KOPT-K1 (cell line): ENCODE data around the gene PRKN.

ENCODE experiments used
- H3K27ac ChIP-seq: fragments of 200-600 bp; sonication (generic); 2 replicates; pipeline ENCODE4 v1.5.1; 2016; ENCODE audit warnings: antibody characterized with exemption, mild to moderate bottlenecking, low read depth, low read length; ENCODE audit not compliant: poor library complexity, severe bottlenecking
- H3K36me3 ChIP-seq: fragments of 200-600 bp; sonication (generic); 2 replicates; pipeline ENCODE4 v1.5.1; 2017; ENCODE audit warnings: antibody characterized with exemption, mild to moderate bottlenecking, low read length, moderate library complexity; ENCODE audit not compliant: insufficient read depth
- H3K9me3 ChIP-seq: fragments of 200-600 bp; sonication (generic); 2 replicates; pipeline ENCODE4 v1.5.1; 2017; ENCODE audit warnings: antibody characterized with exemption, low read length, mild to moderate bottlenecking; ENCODE audit not compliant: insufficient read depth, poor library complexity, severe bottlenecking

Gene PRKN

DNA sequence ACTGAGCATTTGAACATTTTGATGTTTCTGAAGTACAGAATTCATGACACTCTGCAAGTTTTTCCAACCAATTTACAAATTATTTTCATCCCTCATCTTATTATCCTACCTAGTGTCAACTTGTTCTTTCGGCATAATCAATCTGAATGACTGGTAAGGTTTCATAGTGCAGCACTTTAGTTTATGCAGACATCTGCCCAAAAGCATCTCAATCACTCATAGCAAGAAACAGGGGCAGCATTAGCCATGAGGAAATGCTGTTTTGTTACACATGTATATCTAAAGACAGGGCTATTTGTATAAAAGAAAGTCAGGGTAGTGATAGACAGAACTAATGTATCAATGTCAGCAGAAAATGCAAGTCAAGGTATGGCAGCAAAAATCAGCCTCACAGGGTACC, 1075.6 kb downstream of the PRKN start:
- Histone ChIP-seq H3K27ac (no peak overlapping the region), H3K36me3 (no peaks in the 10 kb centered on the region), H3K9me3 (no peaks in the 10 kb centered on the region)

DNA sequence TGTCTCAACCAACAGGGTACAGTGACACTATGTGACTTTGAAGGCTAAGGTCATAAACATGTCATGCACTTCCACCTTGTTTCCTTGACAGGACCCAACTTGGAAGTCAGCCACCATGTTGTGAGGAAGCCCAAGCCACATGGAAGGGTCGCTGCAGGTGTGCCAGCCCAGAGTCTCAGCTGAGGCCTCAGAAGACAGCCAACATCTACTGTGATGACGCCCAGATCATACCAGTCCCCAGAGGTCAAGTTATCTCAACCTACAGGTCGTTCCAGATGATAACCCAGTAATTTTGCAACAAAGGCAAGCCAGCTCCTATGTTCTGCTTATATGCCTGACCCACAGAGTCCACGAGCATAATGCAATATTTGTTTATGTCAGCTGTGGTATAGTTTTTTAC, 1077.7 kb downstream of the PRKN start:
- Histone ChIP-seq H3K36me3 (no peaks in the 10 kb centered on the region), H3K27ac (no peak overlapping the region), H3K9me3 (no peaks in the 10 kb centered on the region)

DNA sequence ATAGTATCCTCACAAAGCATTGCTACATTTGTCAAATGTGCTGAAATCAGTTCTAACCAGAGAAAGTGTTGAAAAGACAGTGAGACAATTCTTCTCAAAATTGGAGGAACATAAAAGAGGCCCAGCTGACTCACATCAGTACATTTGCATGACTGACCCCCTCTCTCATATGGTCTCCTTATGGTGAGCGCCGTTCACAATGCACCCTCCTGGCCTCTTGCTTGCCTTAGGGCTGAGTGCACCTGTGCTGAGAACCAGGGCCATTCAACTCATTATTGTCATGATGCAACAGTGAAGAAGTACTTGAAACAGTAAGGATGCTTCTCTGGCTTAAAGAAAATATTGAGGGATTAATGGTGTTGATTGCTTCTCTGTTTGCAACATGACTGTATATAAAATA, 1078.5 kb downstream of the PRKN start:
- Histone ChIP-seq H3K9me3 (no peaks in the 10 kb centered on the region), H3K27ac (no peak overlapping the region), H3K36me3 (no peaks in the 10 kb centered on the region)

DNA sequence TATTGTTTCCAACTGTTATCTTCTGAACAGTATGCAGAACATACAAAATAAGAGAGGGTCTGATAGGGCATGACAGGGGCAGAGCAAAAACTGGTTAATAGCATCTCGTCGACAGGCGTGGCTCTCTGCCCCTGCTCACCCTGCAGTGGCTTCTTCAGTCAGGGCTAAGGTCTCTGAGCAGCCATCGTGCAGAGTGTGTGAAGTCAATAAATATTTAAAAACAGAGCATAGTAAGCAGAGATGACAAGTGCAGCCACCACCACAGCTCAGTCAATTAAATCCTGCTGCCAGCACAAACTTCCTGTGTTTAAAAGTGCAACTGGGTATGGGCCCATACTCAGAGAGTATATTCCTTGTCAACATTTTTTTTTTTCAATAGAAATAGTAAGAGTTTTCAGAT, 1080.3 kb downstream of the PRKN start:
- Histone ChIP-seq H3K27ac (no peak overlapping the region), H3K9me3 (no peaks in the 10 kb centered on the region), H3K36me3 (no peaks in the 10 kb centered on the region)

DNA sequence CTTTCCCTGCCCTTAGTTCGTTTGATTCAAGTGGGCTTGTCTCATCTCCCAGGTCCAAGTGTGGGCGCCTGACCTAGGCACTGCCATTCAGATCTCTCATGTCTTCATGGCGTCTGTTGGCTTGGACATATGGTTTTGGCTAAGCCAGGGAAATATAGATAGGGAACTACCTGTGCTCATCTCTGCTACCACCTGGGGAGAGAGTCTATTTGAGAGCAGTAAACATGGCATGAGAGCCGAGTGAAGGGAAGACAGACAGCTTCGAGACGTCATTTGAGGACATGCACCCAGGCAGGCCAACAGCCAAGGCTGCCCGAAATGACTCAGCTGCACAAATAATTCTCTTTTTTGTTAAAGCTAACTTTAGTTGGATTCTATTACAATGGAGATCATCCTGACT, 1083.0 kb downstream of the PRKN start:
- no peaks in the 10 kb centered on the region for H3K36me3 ChIP-seq
- no peak overlapping the region for H3K27ac ChIP-seq
- peaks cover 2% of the 10 kb centered on the region for H3K9me3 ChIP-seq

DNA sequence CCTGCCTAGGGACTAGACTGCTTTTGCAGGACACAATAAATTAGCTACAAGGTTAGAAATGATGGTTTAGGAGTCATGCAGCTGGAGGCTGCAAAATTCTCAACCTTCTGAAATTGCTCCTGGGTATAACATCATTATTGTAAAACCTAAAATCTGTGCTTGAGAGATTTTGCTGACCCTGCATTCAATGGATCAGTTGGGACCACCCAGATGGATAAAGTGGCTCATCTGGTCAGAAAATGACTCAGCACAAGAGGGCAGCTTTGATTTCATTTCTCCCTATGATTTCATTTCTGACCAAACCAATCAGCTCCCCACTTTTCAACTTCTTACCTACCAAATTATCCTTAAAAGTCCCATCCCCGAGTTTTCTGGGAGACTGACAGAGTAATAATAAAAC, 1086.4 kb downstream of the PRKN start:
- Histone ChIP-seq H3K9me3 (peaks cover 7% of the 10 kb centered on the region), H3K27ac (no peak overlapping the region), H3K36me3 (no peaks in the 10 kb centered on the region)

DNA sequence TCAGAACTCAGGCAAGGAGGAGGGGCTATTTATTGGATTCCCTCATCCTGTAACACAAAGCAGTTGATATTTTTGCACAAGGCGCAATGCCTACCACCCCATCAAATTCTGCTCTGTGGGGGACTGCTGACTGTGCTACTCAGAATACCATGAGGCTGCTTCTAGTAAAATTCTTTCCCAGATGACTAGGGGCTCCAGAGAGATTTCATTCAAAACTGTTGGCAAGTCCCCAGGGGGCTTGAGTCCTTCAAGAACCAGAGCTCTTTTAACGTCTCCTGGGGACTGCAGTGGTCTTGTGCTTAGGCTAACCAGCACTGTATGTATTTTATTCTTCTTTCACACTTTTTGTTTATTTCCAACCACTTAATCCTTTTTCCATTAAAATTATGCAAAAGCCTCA, 1087.8 kb downstream of the PRKN start:
- no peak overlapping the region for H3K27ac ChIP-seq
- H3K36me3 ChIP-seq = no peaks in the 10 kb centered on the region
- peaks cover 7% of the 10 kb centered on the region for H3K9me3 ChIP-seq

DNA sequence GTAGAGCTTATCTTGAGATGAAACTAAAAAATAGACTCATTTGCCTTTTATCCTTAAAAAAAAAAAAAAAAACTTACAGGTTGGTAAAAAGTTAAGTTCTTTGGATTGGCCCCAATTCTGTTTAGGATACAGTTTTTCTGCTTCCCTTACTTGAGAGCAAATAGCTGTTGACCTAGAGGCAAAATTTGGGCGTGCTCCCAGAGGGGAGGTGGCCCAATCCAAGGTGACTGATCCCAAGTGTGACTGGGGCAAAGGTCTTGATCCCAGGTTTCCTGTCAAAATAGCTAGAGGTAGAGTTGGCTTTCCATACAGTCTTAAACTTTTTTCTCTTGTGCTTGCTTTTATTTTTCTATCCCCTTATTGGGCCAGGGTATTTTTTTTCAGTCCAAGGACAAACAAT, 1089.9 kb downstream of the PRKN start:
- peaks cover 7% of the 10 kb centered on the region for H3K9me3 ChIP-seq
- no peaks in the 10 kb centered on the region for H3K36me3 ChIP-seq
- no peak overlapping the region for H3K27ac ChIP-seq

DNA sequence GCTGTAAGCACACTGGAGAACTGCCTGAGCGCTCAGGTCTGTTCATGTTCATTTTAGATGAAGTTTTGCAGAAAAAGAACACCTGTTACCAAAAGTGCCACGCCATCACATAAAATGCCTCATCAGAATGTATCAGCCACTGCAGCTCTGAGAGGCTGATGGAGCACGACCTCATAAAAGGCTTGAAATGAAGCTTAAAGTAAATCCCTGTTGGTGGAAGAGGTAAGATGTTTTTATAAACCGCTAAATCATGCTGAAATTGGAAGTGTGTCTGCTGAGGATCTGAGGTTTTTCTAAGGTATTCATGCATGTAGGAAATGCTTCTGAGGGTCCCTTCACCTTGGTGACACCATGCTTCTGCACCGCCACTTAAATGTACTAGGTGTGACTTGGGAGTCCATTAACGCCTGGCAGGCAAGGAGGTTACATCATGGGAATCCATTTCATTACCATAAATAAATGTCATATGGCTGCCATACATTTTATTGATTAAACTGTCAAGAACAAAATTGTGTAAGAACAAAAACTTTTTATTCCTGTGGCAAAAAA, 1090.6 kb downstream of the PRKN start:
- H3K36me3 ChIP-seq = no peaks in the 10 kb centered on the region
- H3K9me3 ChIP-seq = peaks cover 7% of the 10 kb centered on the region
- H3K27ac ChIP-seq = no peak overlapping the region

DNA sequence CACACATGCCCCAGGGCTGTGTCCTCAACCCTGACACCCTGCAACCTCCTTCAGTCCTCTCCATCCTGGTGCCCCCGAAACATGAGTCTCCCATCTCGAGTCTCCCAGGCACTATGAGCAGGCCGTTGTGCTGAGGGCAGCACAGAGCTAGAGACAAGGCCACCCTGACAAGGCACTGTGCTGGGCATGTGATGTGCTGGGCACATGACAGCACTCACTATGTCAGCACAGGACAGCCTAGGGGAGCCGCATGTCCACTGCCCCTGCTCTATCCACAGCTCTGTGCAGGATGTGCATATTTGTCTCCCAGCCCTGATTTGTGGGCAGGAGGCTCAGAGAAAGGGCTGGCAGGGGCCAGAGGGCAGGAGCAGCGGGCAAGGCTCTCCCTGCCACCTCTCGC, 1091.6 kb downstream of the PRKN start:
- Histone ChIP-seq H3K9me3 (peaks cover 7% of the 10 kb centered on the region), H3K36me3 (no peaks in the 10 kb centered on the region), H3K27ac (no peak overlapping the region)

DNA sequence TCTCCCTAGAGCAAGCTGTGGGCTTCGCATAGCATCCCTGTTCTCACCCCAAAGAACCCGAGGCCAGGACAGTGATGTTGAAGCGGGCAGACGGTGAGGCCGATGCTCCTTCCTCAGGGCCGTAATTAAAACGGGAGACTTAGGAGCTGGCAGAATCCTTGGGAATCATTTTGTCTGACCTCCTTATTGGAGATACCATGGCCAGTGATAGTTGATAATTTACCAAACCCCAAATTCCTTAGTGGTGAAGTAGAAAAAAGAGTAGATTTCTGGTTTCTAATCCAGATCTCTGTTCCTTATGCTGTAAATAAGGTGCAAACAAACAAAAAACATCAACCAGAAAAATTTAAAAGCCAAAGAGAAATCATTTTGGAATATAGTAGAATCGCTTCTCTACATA, 1092.7 kb downstream of the PRKN start:
- peaks cover 7% of the 10 kb centered on the region for H3K9me3 ChIP-seq
- no peaks in the 10 kb centered on the region for H3K36me3 ChIP-seq
- H3K27ac ChIP-seq = no peak overlapping the region

DNA sequence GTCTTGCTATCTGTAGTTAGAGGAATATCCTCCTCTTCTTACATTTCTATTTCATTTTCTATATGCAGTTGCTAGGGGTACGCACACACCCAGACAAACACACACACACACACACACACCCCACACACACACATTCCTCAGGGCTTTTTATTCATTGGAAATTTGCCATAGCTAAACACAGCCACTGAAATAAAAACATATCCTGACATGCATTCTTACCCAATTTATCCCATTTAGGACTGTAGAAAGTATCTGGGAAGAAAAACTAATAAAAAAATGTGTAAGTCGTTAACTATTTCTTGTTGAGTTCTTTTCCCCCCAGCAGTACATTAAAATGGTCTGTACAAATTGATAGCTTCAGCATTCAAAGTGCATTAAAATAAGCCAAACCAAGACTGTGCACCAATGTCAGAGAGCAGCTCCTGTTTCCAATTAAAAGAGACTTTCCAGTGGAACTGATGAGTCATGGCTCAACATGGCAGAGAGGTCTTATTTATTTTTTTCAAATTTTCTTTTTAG, 1095.8 kb downstream of the PRKN start:
- Histone ChIP-seq H3K36me3 (no peaks in the 10 kb centered on the region), H3K27ac (no peak overlapping the region), H3K9me3 (no peaks in the 10 kb centered on the region)

DNA sequence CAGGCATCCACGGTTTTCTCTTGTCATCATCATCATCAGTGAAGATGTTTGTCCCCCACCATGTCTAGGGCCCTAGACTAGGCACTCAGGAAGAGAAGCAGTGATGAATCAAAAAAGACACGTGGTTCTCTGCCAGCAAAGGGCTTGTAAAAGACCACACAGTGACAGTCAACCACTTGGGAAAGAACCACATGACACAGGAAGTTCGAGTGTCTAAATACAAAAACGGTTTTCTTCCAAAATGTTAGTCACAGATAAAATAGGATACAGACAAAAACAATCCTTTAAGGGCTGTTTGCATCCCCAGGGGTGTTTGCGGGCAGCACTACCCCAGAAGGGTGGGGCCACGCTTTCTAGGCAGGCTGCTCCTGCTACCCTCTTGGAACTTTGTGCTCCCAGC, 1096.9 kb downstream of the PRKN start:
- Histone ChIP-seq H3K9me3 (peaks cover 5% of the 10 kb centered on the region), H3K36me3 (no peaks in the 10 kb centered on the region), H3K27ac (no peak overlapping the region)

DNA sequence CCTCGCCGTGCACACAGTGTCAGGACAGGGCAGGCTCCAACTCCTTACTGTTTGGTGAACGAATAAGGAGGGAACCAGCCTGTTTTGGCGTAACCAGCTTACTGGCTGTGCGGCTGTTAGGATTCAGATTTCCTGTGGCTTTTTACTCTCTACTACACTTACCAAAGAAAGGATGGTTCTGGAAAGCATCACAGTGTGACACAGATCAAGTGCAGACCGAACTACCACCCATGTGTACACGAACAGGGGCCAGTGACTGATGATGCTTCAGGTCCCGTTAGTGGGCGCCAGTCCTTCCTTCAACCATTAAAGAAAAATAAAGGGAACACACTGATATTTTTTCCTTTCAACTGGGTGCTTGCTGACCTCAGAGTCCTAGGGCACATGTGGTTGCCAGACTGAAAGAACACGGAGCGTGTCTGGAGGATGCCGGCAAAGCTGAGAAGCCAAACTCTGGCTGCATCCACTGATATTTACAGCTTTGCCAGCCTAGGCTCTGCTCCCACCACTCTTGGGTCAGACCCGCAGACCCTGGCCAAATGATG, 1101.4 kb downstream of the PRKN start:
- no peak overlapping the region for H3K27ac ChIP-seq
- H3K36me3 ChIP-seq = no peaks in the 10 kb centered on the region
- H3K9me3 ChIP-seq = peaks cover 5% of the 10 kb centered on the region

DNA sequence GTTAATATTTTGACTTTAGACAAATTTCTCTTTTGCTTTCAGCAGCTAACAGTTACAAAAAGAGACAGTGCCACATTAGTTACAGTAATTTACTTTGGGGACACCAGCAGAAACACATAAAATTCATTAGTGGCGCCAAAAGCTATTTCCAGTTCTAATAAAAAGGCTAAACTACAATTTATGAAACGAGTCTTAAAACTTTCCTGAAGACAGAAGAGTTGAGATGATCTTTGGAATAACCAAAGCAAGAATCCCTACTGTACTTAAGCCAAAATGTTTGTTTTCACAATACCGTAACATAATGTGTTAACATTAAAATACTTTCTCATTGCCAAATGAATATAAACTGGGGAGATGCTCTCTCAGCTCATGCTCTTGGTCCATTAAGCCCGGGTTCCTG, 1103.5 kb downstream of the PRKN start:
- Histone ChIP-seq H3K36me3 (no peaks in the 10 kb centered on the region), H3K27ac (no peak overlapping the region), H3K9me3 (peaks cover 5% of the 10 kb centered on the region)

DNA sequence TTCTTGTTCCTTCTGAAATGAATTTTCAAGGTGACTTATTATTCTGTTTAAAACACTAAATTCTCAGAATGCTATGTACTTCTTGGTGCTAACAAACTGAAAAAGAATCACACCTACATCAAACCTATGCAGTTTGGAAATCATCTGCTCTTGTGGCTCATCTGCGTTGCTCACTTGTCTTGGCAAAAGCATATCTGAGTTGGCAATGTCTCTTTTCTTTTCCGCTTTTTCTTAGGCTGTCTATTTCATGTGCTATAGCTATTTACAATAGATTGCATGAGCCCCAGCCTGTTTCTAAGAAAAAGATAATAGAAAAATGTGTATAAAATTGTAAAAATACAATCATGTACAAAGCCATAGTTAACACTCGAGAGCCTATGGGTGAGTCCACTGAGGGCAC, 1104.8 kb downstream of the PRKN start:
- no peaks in the 10 kb centered on the region for H3K36me3 ChIP-seq
- no peak overlapping the region for H3K27ac ChIP-seq
- H3K9me3 ChIP-seq = peaks cover 5% of the 10 kb centered on the region
